GM21515 (cell line): Measurements from ENCODE around the gene FFAR1.
"Not testable (repeated sequence)": the region's sequence is repeated elsewhere in the genome, so short reads cannot be mapped to it uniquely, and the experiment has no call there.

Experiments
- ATAC-seq: cut with Tn5 transposase; IDR thresholded peaks from one replicate; pipeline ENCODE4 v1.9.1; 2021; ENCODE audit not compliant: unreplicated experiment

Gene FFAR1

GRCh38 chr19:35341006-35341405, 6.7 kb upstream of the FFAR1 start:
- no peak for ATAC-seq

DNA sequence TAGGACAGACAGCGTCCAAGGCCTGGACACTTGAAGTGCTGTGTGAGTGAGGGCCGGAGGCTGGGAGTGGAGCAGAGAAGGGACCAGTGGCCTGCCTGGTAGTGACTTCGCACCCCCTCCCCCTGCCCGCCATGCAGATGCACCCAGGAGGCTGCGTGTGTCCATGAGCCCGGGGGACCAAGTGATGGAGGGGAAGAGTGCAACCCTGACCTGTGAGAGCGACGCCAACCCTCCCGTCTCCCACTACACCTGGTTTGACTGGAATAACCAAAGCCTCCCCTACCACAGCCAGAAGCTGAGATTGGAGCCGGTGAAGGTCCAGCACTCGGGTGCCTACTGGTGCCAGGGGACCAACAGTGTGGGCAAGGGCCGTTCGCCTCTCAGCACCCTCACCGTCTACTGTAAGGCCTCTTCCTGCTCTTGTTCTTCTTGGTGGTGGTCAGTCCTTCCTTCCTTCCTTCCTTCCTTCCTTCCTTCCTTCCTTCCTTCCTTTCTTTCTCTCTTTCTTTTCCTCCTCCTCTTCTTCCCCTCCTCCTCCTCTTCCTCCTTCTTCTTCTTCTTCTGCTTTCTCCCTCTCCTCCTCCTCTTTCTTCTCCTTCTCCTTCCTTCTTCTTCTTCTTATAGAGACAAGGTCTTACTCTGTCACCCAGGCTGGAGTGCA, 6.0 kb upstream of the FFAR1 start:
- ATAC-seq = no peak

- no peak for ATAC-seq
Observed at GRCh38 chr19:35342430-35342829, 5.3 kb upstream of the FFAR1 start.

DNA sequence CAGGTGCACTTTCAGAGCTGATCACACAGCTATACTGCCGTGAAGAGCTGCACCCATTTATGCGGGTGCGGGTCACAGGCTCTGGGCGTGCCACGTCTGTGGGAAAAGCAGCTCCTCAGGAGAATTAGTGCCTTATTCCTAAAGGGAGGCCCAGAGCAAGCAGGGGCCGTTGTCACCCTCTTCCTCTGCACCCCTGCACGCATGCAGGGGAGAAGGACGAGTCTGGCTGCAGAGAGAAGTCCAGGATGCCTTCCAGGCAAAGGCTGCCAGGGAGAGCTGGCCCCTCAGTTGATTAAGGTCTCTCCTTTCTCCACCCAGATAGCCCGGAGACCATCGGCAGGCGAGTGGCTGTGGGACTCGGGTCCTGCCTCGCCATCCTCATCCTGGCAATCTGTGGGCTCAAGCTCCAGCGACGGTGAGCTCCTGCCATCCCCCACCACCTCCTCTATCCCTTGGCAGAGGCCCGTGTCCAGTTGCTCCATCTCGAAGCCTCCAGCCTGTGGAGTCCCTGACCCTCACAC, 3.1 kb upstream of the FFAR1 start:
- ATAC-seq = no peak

- ATAC-seq = no peak
Observed at GRCh38 chr19:35345671-35346111, 2.0 kb upstream of the FFAR1 start.

- ATAC-seq = no peak
Observed at GRCh38 chr19:35346193-35347052, 1.3 kb upstream of the FFAR1 start.

DNA sequence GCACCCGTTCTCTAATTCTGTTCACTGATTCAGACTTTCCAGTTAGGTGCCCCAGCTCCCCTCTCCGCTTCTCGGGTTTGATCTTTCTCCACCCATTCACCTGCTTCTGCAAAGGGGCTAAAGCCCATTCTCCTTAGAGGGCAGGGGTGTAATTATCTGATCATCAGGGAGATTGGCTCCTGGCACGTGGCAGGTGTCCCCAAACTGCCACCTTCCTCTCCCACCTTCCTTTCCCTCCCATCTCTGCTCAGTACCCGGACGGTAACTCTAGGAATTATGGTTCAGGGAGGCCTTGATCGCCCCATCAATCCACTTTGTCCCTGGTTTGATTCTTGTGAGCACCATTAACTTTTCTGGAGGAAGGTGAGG, 212 bp downstream of the FFAR1 start:
- no peak for ATAC-seq

DNA sequence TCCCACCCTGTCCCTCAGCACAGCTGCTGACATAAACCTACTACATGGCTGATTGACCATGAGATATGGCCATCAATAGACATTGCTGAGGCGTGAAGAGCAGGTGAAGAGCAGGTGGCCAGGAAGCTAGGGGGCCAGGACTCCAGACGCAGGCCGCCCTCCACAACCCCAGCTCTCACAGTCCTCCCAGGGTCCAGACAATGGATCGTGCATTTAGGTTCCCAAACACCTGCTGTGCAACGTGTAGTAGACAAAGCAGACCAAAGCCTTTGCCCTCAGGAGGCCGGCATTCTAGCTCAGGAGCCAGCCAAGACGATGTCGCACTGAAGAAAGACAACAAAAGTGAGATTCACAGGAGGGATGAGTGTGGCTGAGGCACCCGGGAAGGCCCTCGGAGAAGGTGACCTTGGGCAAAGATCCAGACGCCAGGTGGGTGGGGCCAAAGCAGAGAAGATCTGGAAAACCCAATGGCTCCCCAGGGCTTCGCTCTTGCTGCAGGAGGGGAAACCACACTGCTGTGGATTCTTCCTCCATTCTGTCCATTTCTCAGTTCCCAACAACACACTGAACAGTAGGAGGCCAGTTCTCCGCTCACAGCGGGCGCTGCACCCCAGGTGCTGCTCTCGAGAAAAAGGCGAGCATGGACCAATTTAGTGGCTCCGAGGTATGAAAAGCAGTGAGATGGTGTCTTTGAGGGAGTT, 1.4 kb downstream of the FFAR1 start:
- ATAC-seq = no peak

GRCh38 chr19:35349614-35350521, 2.2 kb downstream of the FFAR1 start:
- no peak for ATAC-seq

DNA sequence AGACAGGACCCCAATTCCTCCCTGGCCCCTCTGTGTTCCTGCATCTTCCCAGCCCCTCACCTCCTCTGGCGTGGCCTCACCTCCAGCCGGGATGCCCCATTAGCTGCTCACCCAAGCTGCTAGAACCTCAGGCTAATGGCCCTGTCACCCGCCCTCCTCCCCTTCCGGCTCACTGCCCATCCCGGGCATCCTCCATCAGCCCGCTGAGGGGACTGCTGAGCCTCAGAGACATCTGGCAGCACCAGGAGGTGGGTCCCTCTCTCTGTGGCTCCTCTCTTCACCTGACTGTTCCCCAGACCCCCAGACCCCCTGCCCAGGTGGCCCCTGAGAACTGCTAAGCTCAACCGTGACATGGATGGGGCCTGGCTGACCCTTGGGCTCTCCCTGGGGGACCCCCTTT, 2.9 kb downstream of the FFAR1 start:
- no peak for ATAC-seq

- no peak for ATAC-seq
Observed at GRCh38 chr19:35351411-35352176, 3.9 kb downstream of the FFAR1 start.

GRCh38 chr19:35352177-35352447, 4.4 kb downstream of the FFAR1 start:
- ATAC-seq = no peak

- no peak for ATAC-seq
Observed at GRCh38 chr19:35352448-35353304, 5.0 kb downstream of the FFAR1 start.

- ATAC-seq = no peak
Observed at GRCh38 chr19:35353635-35354034, 5.9 kb downstream of the FFAR1 start.

DNA sequence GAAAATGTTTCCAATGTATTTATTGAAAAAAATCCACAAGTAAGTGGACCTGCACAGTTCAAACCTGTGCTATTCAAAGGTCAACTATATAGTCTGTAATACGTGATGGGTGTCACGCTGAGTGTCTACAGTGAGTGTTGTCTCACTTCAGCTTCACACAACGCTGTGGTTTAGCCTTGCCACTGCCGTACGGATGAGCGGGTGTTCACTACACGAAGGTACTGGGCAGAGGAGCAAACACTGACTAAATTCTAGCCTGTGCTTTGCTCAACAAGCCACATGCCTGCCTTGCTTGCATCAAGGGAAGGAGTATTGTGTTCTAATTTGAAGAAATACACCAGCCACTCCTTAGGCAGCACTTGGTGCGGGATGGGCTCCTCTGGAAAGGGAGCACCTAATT, 7.2 kb downstream of the FFAR1 start:
- no peak for ATAC-seq

- ATAC-seq = no peak
Observed at GRCh38 chr19:35355791-35356460, 8.2 kb downstream of the FFAR1 start.

- ATAC-seq = no peak
Observed at GRCh38 chr19:35357867-35358573, 10.3 kb downstream of the FFAR1 start, which contains the start of gene FFAR3. TSS of gene FFAR3 (plus strand) at chr19:35358460. CDS start at chr19:35358891, 431 bp downstream.

- not testable (repeated sequence) for ATAC-seq
Observed at GRCh38 chr19:35358834-35359233, 11.1 kb downstream of the FFAR1 start.
